DOHH2 (cell line): ENCODE results near the gene PRKCQ.

Source experiments
- H3F3A ChIP-seq: fragments of 200-600 bp; sonication (generic), shearing (Covaris generic); 2 replicates; pipeline ENCODE4 v1.6.0; 2016; ENCODE audit warnings: antibody characterized with exemption, mild to moderate bottlenecking; ENCODE audit not compliant: control insufficient read depth, insufficient read depth
- H3K27ac ChIP-seq: fragments of 200-600 bp; sonication (generic); 2 replicates; pipeline ENCODE4 v1.5.1; 2014; ENCODE audit warnings: low read depth, mild to moderate bottlenecking, low read length, moderate library complexity
- H3K27me3 ChIP-seq: fragments of 200-600 bp; sonication (generic); 2 replicates; pipeline ENCODE4 v1.6.1; 2014; ENCODE audit warnings: mild to moderate bottlenecking, low read length, mixed read lengths; ENCODE audit not compliant: control insufficient read depth
- H3K36me3 ChIP-seq: fragments of 200-600 bp; sonication (generic); 2 replicates; pipeline ENCODE4 v1.6.1; 2014; ENCODE audit warnings: mild to moderate bottlenecking, low read length, moderate library complexity, mixed read lengths; ENCODE audit not compliant: control insufficient read depth
- H3K4me1 ChIP-seq: fragments of 200-600 bp; sonication (generic); 2 replicates; pipeline ENCODE4 v1.6.1; 2014; ENCODE audit warnings: mild to moderate bottlenecking, low read length, mixed read lengths; ENCODE audit not compliant: control insufficient read depth
- H3K4me2 ChIP-seq: fragments of 200-600 bp; sonication (generic); 2 replicates; pipeline ENCODE4 v1.6.0; 2014; ENCODE audit warnings: mild to moderate bottlenecking, low read length, moderate library complexity
- H3K4me3 ChIP-seq: fragments of 200-600 bp; sonication (generic); 2 replicates; pipeline ENCODE4 v1.5.1; 2014; ENCODE audit warnings: mild to moderate bottlenecking, low read length, mixed read lengths
- H3K79me2 ChIP-seq: fragments of 200-600 bp; sonication (generic); 2 replicates; pipeline ENCODE4 v1.6.1; 2014; ENCODE audit warnings: mild to moderate bottlenecking, low read length, mixed read lengths; ENCODE audit not compliant: control insufficient read depth
- H3K9me2 ChIP-seq: fragments of 200-600 bp; sonication (generic); replicated peaks from 2 replicates; pipeline ENCODE4 v1.6.1; 2014; ENCODE audit warnings: mild to moderate bottlenecking, low read length, mixed read lengths; ENCODE audit not compliant: control insufficient read depth
- H3K9me3 ChIP-seq: fragments of 200-600 bp; sonication (generic); 2 replicates; pipeline ENCODE4 v1.6.1; 2014; ENCODE audit warnings: antibody characterized with exemption, low read length, mixed read lengths; ENCODE audit not compliant: control insufficient read depth, insufficient read depth
- H4K20me1 ChIP-seq: fragments of 200-600 bp; sonication (generic); 2 replicates; pipeline ENCODE4 v1.6.0; 2014; ENCODE audit warnings: low read depth, mild to moderate bottlenecking, antibody characterized with exemption, low read length, moderate library complexity; ENCODE audit not compliant: control insufficient read depth, insufficient read depth
- CTCF ChIP-seq: fragments of 200-600 bp; sonication (generic); IDR thresholded peaks from one replicate; pipeline ENCODE4 v1.5.1; 2014; ENCODE audit warnings: antibody characterized with exemption, mild to moderate bottlenecking, low read depth, low read length; ENCODE audit not compliant: poor library complexity, severe bottlenecking
- EZH2phosphoT487 ChIP-seq: fragments of 200-600 bp; sonication (generic); IDR thresholded peaks from 2 replicates; pipeline ENCODE4 v1.6.1; 2017; ENCODE audit warnings: borderline replicate concordance, mild to moderate bottlenecking, antibody characterized with exemption, low read length, moderate library complexity, mixed read lengths

Gene PRKCQ

GRCh38 chr10:6592080-6592479 lies 12.0 kb upstream of the PRKCQ start:
- Histone ChIP-seq H3K79me2 (no peaks in the 10 kb centered on the region), H3K9me3 (no peaks in the 10 kb centered on the region), H3K4me1 (no peaks in the 10 kb centered on the region), H3F3A (no peaks in the 10 kb centered on the region), H3K27me3 (peaks cover 12% of the 10 kb centered on the region; the same call in 1 of the 2 replicates), H3K4me2 (no peak overlapping the region), H3K36me3 (no peaks in the 10 kb centered on the region), H3K4me3 (no peak overlapping the region), H3K27ac (no peak overlapping the region), H4K20me1 (no peaks in the 10 kb centered on the region), H3K9me2 (no peaks in the 10 kb centered on the region)
- TF ChIP-seq CTCF: no peak
- TF ChIP-seq EZH2phosphoT487: no peak

GRCh38 chr10:6591668-6592067 lies 11.6 kb upstream of the PRKCQ start:
- Histone ChIP-seq H3K79me2 (no peaks in the 10 kb centered on the region), H3K27me3 (peaks cover 12% of the 10 kb centered on the region; the same call in 1 of the 2 replicates), H3K4me1 (no peaks in the 10 kb centered on the region), H3F3A (no peaks in the 10 kb centered on the region), H3K4me3 (no peak overlapping the region), H3K27ac (no peak overlapping the region), H3K9me2 (no peaks in the 10 kb centered on the region), H3K4me2 (no peak overlapping the region), H3K36me3 (no peaks in the 10 kb centered on the region), H3K9me3 (no peaks in the 10 kb centered on the region), H4K20me1 (no peaks in the 10 kb centered on the region)
- no peak for TF ChIP-seq CTCF
- TF ChIP-seq EZH2phosphoT487: no peak

GRCh38 chr10:6590100-6590499 lies 10.0 kb upstream of the PRKCQ start:
- TF ChIP-seq CTCF (no peak), EZH2phosphoT487 (no peak)
- no peaks in the 10 kb centered on the region for H3K9me2 ChIP-seq
- peaks cover 8% of the 10 kb centered on the region; the same call in 1 of the 2 replicates for H3K27me3 ChIP-seq

More at GRCh38 chr10:6590100-6590499, 10.0 kb upstream of the PRKCQ start:
- Histone ChIP-seq H3K4me3 (no peak overlapping the region), H3K27ac (no peak overlapping the region), H4K20me1 (no peaks in the 10 kb centered on the region), H3F3A (no peaks in the 10 kb centered on the region), H3K36me3 (no peaks in the 10 kb centered on the region), H3K9me3 (no peaks in the 10 kb centered on the region), H3K4me1 (no peaks in the 10 kb centered on the region), H3K79me2 (no peaks in the 10 kb centered on the region), H3K4me2 (no peak overlapping the region)
